HG02840 (cell line): ENCODE data around the gene TNK2.
"Not testable (repeated sequence)": the region's sequence is repeated elsewhere in the genome, so short reads cannot be mapped to it uniquely, and the experiment has no call there.

Experiments
- ATAC-seq: cut with Tn5 transposase; IDR thresholded peaks from one replicate; pipeline ENCODE4 v1.9.1; 2021; ENCODE audit warnings: mild to moderate bottlenecking, moderate library complexity, moderate number of reproducible peaks; ENCODE audit not compliant: unreplicated experiment, low FRiP score

TNK2 gene

DNA sequence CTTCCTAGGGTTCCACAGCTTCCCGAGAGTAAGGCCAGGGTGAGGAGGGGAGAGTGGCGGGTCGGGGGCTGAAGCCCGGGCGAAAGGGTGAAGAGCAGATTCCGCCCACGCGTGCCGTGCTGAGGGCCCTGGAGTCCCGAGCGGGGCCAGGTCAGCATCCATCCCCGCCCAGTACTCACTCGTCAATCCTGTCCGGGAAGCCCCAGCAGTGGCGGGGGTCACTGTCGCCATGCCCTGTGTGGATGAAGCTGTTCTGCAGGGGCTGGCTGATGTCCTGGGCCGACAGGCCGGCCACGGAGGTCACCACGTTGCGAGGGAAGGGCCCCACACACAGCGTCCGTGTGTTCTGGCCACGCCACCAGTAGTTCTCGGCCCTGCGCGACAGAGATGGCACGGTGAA lies 36.3 kb downstream of the TNK2 start:
- ATAC-seq: no peak

DNA sequence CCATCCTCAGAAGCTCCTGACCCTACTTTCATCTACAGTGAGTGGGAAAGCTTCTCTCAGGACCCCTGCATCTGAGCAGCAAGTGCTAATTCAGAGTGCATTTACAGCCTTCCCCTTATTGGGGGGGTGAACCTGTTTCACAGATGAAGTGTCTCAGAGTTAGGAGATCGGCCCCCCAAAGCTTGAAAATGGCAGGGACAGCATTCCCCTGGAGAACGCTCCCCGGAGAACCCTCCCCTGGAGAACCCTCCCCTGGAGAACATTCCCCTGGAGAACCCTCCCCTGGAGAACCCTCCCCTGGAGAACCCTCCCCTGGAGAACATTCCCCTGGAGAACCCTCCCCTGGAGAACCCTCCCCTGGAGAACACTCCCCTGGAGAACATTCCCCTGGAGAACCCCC lies 36.7 kb downstream of the TNK2 start:
- ATAC-seq: not testable (repeated sequence)

DNA sequence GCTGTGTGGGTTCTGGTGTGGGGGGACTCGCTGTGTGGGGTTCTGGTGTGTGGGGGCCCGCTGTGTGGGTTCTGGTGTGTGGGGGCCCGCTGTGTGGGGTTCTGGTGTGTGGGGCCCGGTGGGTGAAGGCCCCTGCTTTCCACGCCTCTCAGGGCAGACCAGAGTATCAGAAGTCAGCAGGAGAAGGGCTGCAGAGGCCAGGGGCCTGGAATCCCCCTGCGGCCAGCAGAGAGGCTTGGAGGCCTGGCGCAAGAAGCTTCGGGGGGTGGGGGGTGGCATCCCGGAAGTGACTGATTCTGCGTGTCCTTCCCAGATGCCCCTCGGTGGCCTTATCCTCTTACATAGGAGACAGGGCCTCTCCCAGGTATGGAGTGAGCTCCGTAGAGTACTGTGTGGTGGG lies 37.4 kb downstream of the TNK2 start:
- ATAC-seq: no peak

- ATAC-seq: no peak
Observed at GRCh38 chr3:195870442-195870841, 37.9 kb downstream of the TNK2 start.

- ATAC-seq: no peak
Observed at GRCh38 chr3:195869413-195870001, 38.8 kb downstream of the TNK2 start.

DNA sequence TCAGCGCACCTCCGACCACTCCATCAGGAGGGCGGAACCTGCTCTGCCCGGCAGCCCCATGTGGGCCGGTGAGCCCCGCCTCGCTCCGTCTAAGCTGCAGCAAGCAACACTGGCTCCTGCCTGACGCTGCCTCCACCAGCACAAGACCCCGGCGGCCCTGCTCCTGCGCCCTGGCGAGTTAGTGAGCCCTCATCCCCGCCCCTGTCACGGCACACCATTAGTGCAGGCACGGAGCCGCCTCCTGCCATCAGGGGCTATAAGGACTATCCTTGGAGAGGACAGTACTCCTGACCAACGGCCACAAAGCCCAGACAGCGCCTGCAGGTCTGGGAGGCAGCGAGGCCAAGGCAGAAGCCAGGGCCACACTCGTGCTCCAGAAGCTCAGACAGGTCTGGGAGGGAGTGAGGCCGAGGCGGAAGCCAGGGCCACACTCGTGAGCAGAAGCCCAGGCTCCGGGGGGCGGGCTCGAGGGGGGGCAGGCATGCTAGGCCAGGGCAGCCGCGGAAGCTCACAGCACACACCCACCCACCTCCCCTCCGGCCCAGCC lies 39.4 kb downstream of the TNK2 start:
- no peak for ATAC-seq

DNA sequence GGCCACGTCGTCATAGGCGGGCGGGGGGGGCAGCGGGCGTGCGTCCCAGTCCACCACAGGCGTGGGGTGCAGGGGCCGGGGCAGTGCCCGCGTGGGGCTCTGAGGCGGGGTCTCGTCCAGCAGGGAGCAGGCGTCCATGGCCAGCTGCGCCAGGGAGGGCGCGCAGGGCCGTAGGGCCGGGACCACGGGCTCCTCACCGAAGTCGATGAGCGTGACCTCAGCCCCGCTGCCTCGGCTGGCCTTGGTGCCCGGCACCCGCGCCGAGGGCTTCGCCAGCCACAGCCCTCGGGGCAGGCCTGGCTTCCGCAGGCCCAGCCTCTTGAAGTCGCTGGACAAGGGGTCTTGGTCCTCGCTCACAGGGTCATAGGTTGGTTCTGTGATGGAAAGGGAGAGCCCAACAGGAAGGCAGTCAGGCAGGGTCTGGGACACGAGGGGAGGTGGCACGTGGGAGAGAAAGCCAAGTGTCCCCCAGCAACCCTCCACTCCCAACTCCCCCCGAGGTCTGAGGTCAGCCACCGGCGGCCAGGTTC lies 40.0 kb downstream of the TNK2 start:
- ATAC-seq: no peak

- ATAC-seq: no peak
Observed at GRCh38 chr3:195867631-195868335, 40.6 kb downstream of the TNK2 start.

DNA sequence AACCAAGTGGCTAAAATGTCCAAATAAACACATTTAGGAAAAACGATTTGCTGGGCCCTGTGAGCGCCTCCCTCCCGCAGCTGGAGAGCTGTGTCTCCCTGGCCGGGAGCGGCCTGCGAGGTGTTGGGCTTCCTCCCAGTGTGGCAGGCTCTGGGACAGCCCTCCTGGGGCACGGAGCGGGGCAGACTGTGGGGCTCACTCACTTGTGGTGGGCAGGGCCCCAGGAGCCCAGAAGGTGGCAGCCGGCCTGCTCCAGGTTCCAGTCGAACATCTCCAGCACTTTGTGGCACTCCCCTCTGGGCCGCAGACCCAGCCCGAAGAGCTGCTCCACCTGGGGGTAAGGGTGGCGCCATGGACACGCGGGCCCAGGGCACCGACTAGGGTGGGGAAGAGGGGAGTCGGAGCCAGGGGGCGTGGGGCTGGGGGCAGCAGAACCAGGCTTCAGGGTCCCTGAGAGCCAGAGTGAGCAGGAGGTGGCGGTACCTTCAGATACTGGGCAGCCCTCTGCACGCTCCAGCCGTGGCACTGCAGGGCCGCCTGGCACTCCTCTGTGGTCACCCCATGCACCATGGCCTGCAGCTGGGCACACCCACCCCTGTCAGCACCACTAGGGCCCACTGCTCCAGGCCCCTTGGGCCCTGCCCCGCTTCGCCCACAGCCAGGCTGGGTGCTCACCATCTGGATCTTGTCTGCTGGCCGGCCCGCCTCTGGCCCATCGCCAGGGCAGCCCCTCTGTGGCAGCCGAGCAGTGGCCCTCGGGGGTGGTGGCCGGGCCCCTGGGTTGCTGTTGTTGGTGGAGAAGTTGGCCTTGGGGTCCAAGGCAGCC lies 41.5 kb downstream of the TNK2 start:
- ATAC-seq: no peak

DNA sequence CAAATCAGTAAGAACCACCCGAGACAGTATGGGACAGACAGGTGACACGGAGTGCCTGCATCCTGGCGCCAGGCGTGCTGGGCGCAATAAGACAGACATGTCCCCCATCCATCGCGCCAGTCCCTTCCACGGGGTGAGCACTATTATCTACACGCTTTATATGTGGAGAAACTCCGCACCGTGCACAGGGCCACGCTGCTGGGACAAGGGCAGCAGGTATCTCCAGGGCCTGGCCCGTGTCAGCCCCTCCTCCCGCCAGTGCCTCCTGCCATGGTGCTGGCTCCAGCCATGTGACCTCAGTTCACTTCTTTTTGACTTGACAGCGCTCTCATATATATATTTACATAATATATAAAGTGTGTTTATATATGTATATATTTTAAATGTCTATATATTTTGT lies 42.6 kb downstream of the TNK2 start:
- ATAC-seq: no peak

DNA sequence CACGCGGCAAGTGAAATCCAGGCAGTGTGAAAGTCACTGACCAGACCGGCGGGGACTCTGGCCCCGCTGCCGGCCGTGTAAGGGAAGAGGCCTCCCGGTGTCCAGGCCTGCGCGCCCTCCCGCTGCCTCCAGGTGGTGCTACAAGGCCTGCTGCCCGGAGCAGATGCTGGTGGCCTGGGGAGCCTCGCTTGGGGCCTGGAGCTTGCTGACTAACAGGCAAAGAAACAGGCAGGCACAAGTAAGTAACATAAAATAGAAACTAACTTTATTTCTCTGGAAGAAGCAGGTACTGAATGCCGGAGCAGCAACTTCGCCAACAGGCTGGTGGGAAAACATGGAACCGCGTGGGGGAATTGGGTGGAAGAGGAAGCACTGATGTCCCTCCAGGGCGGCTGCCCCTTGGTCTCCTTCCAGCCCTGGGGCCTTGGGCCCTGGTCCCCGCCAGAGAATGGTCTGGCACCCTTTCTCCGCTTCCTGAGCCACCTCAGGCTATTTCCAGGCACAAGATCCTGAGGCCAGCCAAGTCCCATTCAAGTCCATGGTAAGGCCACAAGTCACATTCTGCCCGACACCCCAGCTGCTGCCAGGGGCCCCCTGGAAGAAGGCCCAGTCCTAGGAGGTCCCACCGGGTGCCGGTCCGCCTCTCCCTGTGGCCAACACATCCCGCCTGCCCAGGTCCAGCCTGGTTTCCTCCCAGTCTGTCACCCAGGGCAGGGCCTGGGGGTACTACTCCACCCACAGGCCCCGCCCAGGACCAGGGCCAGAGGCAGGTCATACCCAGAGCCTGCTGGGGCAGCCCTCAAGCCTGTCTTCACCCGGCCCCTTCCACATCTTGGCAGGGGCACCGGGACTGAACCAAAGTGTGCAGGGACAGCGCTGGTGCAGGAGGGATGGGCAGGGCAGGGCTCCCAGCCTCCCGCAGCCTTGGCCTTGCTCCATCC lies 45.0 kb downstream of the TNK2 start:
- no peak for ATAC-seq

- not testable (repeated sequence) for ATAC-seq
Observed at GRCh38 chr3:195862318-195862717, 46.0 kb downstream of the TNK2 start.

GRCh38 chr3:195860456-195860855 lies 47.9 kb downstream of the TNK2 start:
- no peak for ATAC-seq

DNA sequence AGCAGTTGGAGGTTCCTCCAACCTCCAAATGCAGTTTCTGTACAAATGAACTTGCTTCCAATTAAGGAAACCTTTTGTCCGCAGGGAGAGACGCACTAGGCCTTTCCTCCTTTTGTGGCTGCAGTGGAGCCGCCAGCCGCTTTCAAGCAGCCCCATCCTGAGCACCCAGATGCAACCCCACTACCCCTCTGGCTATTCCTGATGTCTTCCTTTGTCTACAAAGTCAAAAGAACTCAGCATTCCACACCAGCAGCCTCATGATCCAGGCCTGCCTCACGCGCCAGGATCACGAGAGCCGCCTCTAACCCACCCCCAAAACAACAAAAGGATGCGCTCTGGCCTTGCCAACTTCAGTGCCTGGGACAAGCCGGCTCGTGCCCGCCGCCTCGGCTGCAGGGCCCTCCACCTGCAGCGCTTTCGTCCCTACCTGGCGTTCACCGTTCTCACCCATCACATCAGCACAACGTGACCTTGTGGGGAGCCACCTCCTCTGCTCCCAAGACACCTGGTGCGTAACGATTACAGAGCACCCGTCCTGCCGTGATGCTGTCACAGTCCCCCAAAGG lies 48.4 kb downstream of the TNK2 start:
- no peak for ATAC-seq

GRCh38 chr3:195859061-195859845 lies 49.1 kb downstream of the TNK2 start:
- ATAC-seq: no peak

- ATAC-seq: no peak
Observed at GRCh38 chr3:195856410-195857084, 51.8 kb downstream of the TNK2 start.

DNA sequence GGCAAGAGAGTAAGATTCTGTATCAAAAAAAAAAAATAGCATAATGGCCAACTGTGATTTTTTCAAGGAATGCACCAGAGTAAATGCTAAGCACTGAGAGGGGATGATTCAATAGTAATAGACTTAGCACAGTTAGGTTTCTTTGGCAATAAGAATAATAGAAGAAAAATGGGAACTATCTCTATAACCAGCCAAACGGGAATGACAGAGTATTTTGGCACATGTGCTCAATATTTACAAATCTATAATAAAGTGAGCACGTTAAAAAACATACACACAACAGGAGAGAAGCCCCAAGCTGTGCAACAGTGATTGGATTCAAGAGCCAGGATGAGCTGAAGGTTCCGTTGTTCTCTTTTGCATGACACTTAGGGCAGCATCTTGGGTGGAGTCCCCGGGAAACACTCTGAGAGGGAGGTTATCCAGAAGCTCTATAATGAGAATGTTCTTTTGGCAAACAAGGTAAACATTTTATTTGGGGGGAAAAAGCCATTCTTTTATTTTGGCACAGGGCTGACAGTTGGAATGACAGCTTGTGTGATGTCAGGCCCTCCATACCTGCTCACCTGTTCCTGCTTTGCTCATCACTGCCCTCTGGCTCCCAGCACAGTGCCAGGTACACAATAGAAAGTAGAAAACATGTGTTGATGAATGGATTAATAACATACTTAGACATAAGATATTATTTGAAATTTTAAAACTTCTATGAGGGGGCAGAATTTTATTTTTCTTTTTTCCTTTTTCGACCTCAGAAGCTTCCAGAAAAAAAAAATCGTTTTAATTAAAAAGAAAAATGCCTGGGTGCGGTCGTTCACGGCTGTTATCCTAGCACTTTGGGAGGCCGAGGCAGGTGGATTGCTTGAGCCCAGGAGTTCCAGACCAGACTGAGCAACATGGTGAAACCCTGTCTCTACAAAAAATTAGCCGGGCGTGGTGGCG lies 52.6 kb downstream of the TNK2 start:
- no peak for ATAC-seq
